Activated CD4-positive, alpha-beta T cell treated with anti-CD3 and anti-CD28 coated beads for 24 hours (primary cell): Measurements from ENCODE around the gene F12.

Experiments used
- DNase-seq, 2 donors: peaks; one replicate each; pipeline ENCODE4 v3.0.0-alpha.2; 2020; ENCODE audit warnings: low read depth in 2 of 2

Gene F12

GRCh38 chr5:177446200-177447065 is 37.1 kb upstream of the F12 start, which contains the start of gene PRR7:
Gene PRR7, plus strand, starts transcription at chr5:177446814. Its CDS starts 8,254 bp downstream, at chr5:177455068.
- peak in 1 of 2 donors; percentile 55 for DNase-seq

- no peak for DNase-seq
Observed at GRCh38 chr5:177445917-177446199, 36.5 kb upstream of the F12 start.

GRCh38 chr5:177445052-177445916 is 35.9 kb upstream of the F12 start:
- no peak for DNase-seq

GRCh38 chr5:177444106-177445051 is 35.0 kb upstream of the F12 start:
- no peak for DNase-seq

GRCh38 chr5:177443144-177443983 is 34.0 kb upstream of the F12 start:
- no peak for DNase-seq

- DNase-seq = no peak
Observed at GRCh38 chr5:177442066-177442826, 32.9 kb upstream of the F12 start.

GRCh38 chr5:177440990-177441780 is 31.8 kb upstream of the F12 start:
- no peak for DNase-seq

- DNase-seq = no peak
Observed at GRCh38 chr5:177440211-177440989, 31.0 kb upstream of the F12 start.

GRCh38 chr5:177439518-177440053 is 30.2 kb upstream of the F12 start:
- no peak for DNase-seq

GRCh38 chr5:177438468-177438867 is 29.1 kb upstream of the F12 start:
- DNase-seq = no peak

GRCh38 chr5:177437623-177438022 is 28.3 kb upstream of the F12 start:
- no peak for DNase-seq

GRCh38 chr5:177435847-177436536 is 26.6 kb upstream of the F12 start:
- no peak for DNase-seq

GRCh38 chr5:177434942-177435738 is 25.8 kb upstream of the F12 start:
- no peak for DNase-seq

- peak in 1 of 2 donors; percentile 58 for DNase-seq
Observed at GRCh38 chr5:177434437-177434836, 25.1 kb upstream of the F12 start.

- no peak for DNase-seq
Observed at GRCh38 chr5:177433658-177434217, 24.4 kb upstream of the F12 start.
